HEK293 (cell line): ENCODE measurements around the gene IER2.

ENCODE experiments used
- CTCF ChIA-PET: fragments of 350-600 bp; formaldehyde crosslinking; extraction: SDS; loops from one replicate; lab custom pipeline; 2021; ENCODE audit warnings: antibody characterized with exemption; lab: Yijun Ruan, JAX
- POLR2A ChIA-PET: fragments of 300-600 bp; formaldehyde crosslinking; extraction: SDS; loops from one replicate; lab custom pipeline; 2020; ENCODE audit warnings: antibody characterized with exemption, inconsistent platforms; lab: Yijun Ruan, JAX
- H3K27ac ChIP-seq: fragments of 200-500 bp; sonication (Bioruptor generic); 2 replicates; pipeline ENCODE4 v1.5.1; 2014; ENCODE audit warnings: low read depth, low read length, control low read depth, inconsistent platforms; ENCODE audit errors: extremely low read depth
- H3K36me3 ChIP-seq, 2 experiments: fragments of 200-500 bp in 1 of 2; sonication (Bioruptor generic) in 1 of 2; 1 replicate in 1 of 2; 2 replicates in 1 of 2; pipeline ENCODE4 v1.5.1; 2014 to 2017; ENCODE audit warnings: inconsistent platforms in 2 of 2, low read length in 2 of 2; ENCODE audit not compliant: control insufficient read depth in 2 of 2, insufficient read depth in 1 of 2
- H3K4me1 ChIP-seq: fragments of 200-500 bp; sonication (Bioruptor generic); 2 replicates; pipeline ENCODE4 v1.5.1; 2014; ENCODE audit warnings: mild to moderate bottlenecking, low read length, inconsistent platforms; ENCODE audit not compliant: control insufficient read depth, insufficient read depth
- H3K4me3 ChIP-seq: 2 replicates; pipeline ENCODE4 v1.5.1; 2011; ENCODE audit warnings: low read depth, mild to moderate bottlenecking, control low read depth, low read length, moderate library complexity
- H3K9me3 ChIP-seq: fragments of 200-500 bp; sonication (Bioruptor generic); 2 replicates; pipeline ENCODE4 v1.5.1; 2014; ENCODE audit warnings: low read depth, low read length, inconsistent platforms; ENCODE audit not compliant: control insufficient read depth, insufficient read depth
- CTCF ChIP-seq: fragments of 450-650 bp; formaldehyde crosslinking; IDR thresholded peaks from 2 replicates; pipeline ENCODE4 v1.5.1; 2016; ENCODE audit warnings: missing biosample characterization, missing genetic modification characterization
- GLI2 ChIP-seq: fragments of 450-650 bp; formaldehyde crosslinking; IDR thresholded peaks from 2 replicates; pipeline ENCODE4; 2017; ENCODE audit warnings: missing biosample characterization, missing genetic modification characterization, low read depth, borderline replicate concordance
- HOXC10 ChIP-seq: sonication (generic); formaldehyde crosslinking; IDR thresholded peaks from 2 replicates; pipeline ENCODE4 v1.8.1; 2023; ENCODE audit warnings: mild to moderate bottlenecking, missing genetic modification reagents
- KLF7 ChIP-seq: fragments of 450-650 bp; formaldehyde crosslinking; IDR thresholded peaks from 2 replicates; pipeline ENCODE4 v1.5.1; 2016; ENCODE audit warnings: missing biosample characterization, missing genetic modification characterization, borderline replicate concordance
- PRDM1 ChIP-seq: fragments of 450-650 bp; formaldehyde crosslinking; IDR thresholded peaks from 2 replicates; pipeline ENCODE4; 2016; ENCODE audit warnings: missing biosample characterization, missing genetic modification characterization
- SP7 ChIP-seq: fragments of 450-650 bp; formaldehyde crosslinking; IDR thresholded peaks from 2 replicates; pipeline ENCODE4 v1.5.1; 2016; ENCODE audit warnings: missing biosample characterization, missing genetic modification characterization
- YY1 ChIP-seq: fragments of 450-650 bp; formaldehyde crosslinking; IDR thresholded peaks from 2 replicates; pipeline ENCODE4 v1.5.1; 2018; ENCODE audit warnings: missing biosample characterization, missing genetic modification characterization
- YY2 ChIP-seq: fragments of 450-650 bp; formaldehyde crosslinking; IDR thresholded peaks from 2 replicates; pipeline ENCODE4 v1.5.1; 2016; ENCODE audit warnings: missing biosample characterization, missing genetic modification characterization
- ZBTB49 ChIP-seq: fragments of 450-650 bp; formaldehyde crosslinking; IDR thresholded peaks from 2 replicates; pipeline ENCODE4 v1.5.1; 2016; ENCODE audit warnings: missing biosample characterization, missing genetic modification characterization, low read depth
- ZNF132 ChIP-seq: fragments of 450-650 bp; formaldehyde crosslinking; IDR thresholded peaks from 2 replicates; pipeline ENCODE4 v1.5.1; 2017; ENCODE audit warnings: missing biosample characterization, missing genetic modification characterization, borderline replicate concordance
- ZNF19 ChIP-seq: fragments of 450-650 bp; formaldehyde crosslinking; IDR thresholded peaks from 2 replicates; pipeline ENCODE4; 2016; ENCODE audit warnings: missing biosample characterization, missing genetic modification characterization, low read depth
- ZNF335 ChIP-seq: fragments of 450-650 bp; formaldehyde crosslinking; conservative IDR thresholded peaks from 2 replicates; pipeline ENCODE4 v1.5.1; 2016; ENCODE audit warnings: missing biosample characterization, missing genetic modification characterization
- ZNF362 ChIP-seq: fragments of 450-650 bp; formaldehyde crosslinking; IDR thresholded peaks from 2 replicates; pipeline ENCODE4 v1.5.1; 2016; ENCODE audit warnings: missing biosample characterization, missing genetic modification characterization
- ZNF366 ChIP-seq: fragments of 450-650 bp; formaldehyde crosslinking; conservative IDR thresholded peaks from 2 replicates; pipeline ENCODE4 v1.5.1; 2016; ENCODE audit warnings: missing biosample characterization, missing genetic modification characterization
- ZNF404 ChIP-seq: fragments of 450-650 bp; formaldehyde crosslinking; IDR thresholded peaks from 2 replicates; pipeline ENCODE4 v1.5.1; 2017; ENCODE audit warnings: missing biosample characterization, missing genetic modification characterization
- ZNF433 ChIP-seq: fragments of 450-650 bp; formaldehyde crosslinking; IDR thresholded peaks from 2 replicates; pipeline ENCODE4 v1.5.1; 2016; ENCODE audit warnings: missing biosample characterization, missing genetic modification characterization, low read depth
- ZNF48 ChIP-seq: fragments of 450-650 bp; formaldehyde crosslinking; IDR thresholded peaks from 2 replicates; pipeline ENCODE4 v1.5.1; 2016; ENCODE audit warnings: missing biosample characterization, missing genetic modification characterization
- ZNF510 ChIP-seq: fragments of 450-650 bp; formaldehyde crosslinking; IDR thresholded peaks from 2 replicates; pipeline ENCODE4 v1.5.1; 2018; ENCODE audit warnings: mild to moderate bottlenecking, missing genetic modification characterization, missing biosample characterization; ENCODE audit not compliant: insufficient replicate concordance
- ZNF521 ChIP-seq: fragments of 450-650 bp; formaldehyde crosslinking; IDR thresholded peaks from 2 replicates; pipeline ENCODE4 v1.5.1; 2017; ENCODE audit warnings: missing biosample characterization, mild to moderate bottlenecking, missing genetic modification characterization
- ZNF571 ChIP-seq: fragments of 450-650 bp; formaldehyde crosslinking; IDR thresholded peaks from 2 replicates; pipeline ENCODE4 v1.5.0; 2017; ENCODE audit warnings: missing biosample characterization, missing genetic modification characterization
- ZNF600 ChIP-seq: fragments of 450-650 bp; formaldehyde crosslinking; IDR thresholded peaks from 2 replicates; pipeline ENCODE4 v1.5.1; 2016; ENCODE audit warnings: missing biosample characterization, missing genetic modification characterization
- ZNF623 ChIP-seq: fragments of 450-650 bp; formaldehyde crosslinking; IDR thresholded peaks from 2 replicates; pipeline ENCODE4 v1.5.1; 2016; ENCODE audit warnings: missing biosample characterization, missing genetic modification characterization
- ZNF692 ChIP-seq: fragments of 450-650 bp; formaldehyde crosslinking; IDR thresholded peaks from 2 replicates; pipeline ENCODE4 v1.5.1; 2016; ENCODE audit warnings: missing biosample characterization, missing genetic modification characterization
- ZNF768 ChIP-seq: fragments of 450-650 bp; formaldehyde crosslinking; IDR thresholded peaks from 2 replicates; pipeline ENCODE4 v1.5.1; 2018; ENCODE audit warnings: missing biosample characterization, mild to moderate bottlenecking, missing genetic modification characterization
- ZSCAN16 ChIP-seq: fragments of 450-650 bp; formaldehyde crosslinking; IDR thresholded peaks from 2 replicates; pipeline ENCODE4 v1.5.1; 2016; ENCODE audit warnings: missing biosample characterization, missing genetic modification characterization
- ZSCAN23 ChIP-seq: fragments of 450-650 bp; formaldehyde crosslinking; IDR thresholded peaks from 2 replicates; pipeline ENCODE4 v1.5.1; 2016; ENCODE audit warnings: missing biosample characterization, missing genetic modification characterization

IER2 gene

GRCh38 chr19:13132471-13133180 is 17.6 kb upstream of the IER2 start:
- TF ChIP-seq ZNF404 (tag by site-specific recombination) (no peak), ZNF132 (tag by site-specific recombination) (no peak), ZNF521 (no peak), YY1 (tag by site-specific recombination) (no peak), PRDM1 (tag by site-specific recombination) (0 out of 2 replicates have a peak, but pooled peaks have one; percentile 22), ZNF600 (no peak), ZNF623 (tag by site-specific recombination) (peak; percentile 86), ZSCAN16 (tag by site-specific recombination) (no peak), ZNF48 (tag by site-specific recombination) (no peak)
- TF ChIP-seq, all 188 proteins: peak for 2
- Histone ChIP-seq H3K36me3 (peaks cover 7 to 55% of the 10 kb centered on the region in 2 experiments; a peak in 2 of 3 replicates), H3K9me3 (no peaks in the 10 kb centered on the region), H3K27ac (no peak overlapping the region; the same call in 1 of the 2 replicates), H3K4me1 (no peaks in the 10 kb centered on the region), H3K4me3 (no peak overlapping the region)
- ChIA-PET CTCF (interaction anchor here (0.6 to 1.6 kb wide), 3 partner anchors 10 to 1826 kb away, joined by 3 to 5 read pairs (median 3); no protein-coding TSS in a partner anchor), POLR2A (interaction anchor here (0.7 to 1.5 kb wide), 4 partner anchors 9 to 27 kb away, joined by 3 to 6 read pairs (median 4); partner anchors contain the start of genes IER2 and STX10)

- Histone ChIP-seq H3K4me3 (no peak overlapping the region), H3K27ac (no peak overlapping the region), H3K4me1 (no peaks in the 10 kb centered on the region), H3K9me3 (no peaks in the 10 kb centered on the region), H3K36me3 (peaks cover 7 to 57% of the 10 kb centered on the region in 2 experiments; a peak in 2 of 3 replicates)
- ChIA-PET POLR2A (interaction anchor here (0.6 to 1.5 kb wide), 3 partner anchors 8 to 1299 kb away, joined by 3 to 6 read pairs (median 4); partner anchors contain the start of genes IER2 and STX10), CTCF (interaction anchor here (1.6 kb wide), 1 partner anchor 9 kb away, joined by 5 read pairs; no protein-coding TSS in a partner anchor)
- TF ChIP-seq YY2 (no peak), ZNF692 (tag by site-specific recombination) (no peak), KLF7 (tag by site-specific recombination) (no peak), ZNF571 (no peak), CTCF (tag by site-specific recombination) (no peak), ZBTB49 (tag by site-specific recombination) (no peak), GLI2 (tag by site-specific recombination) (no peak), ZNF510 (tag by site-specific recombination) (no peak), ZNF19 (no peak), ZNF768 (tag by site-specific recombination) (no peak), SP7 (tag by site-specific recombination) (no peak), ZNF433 (tag by site-specific recombination) (no peak), ZSCAN23 (no peak), HOXC10 (CRISPR knock-in tag) (no peak), ZNF362 (tag by site-specific recombination) (no peak), ZNF335 (tag by site-specific recombination) (no peak), ZNF366 (tag by site-specific recombination) (no peak)
Measured at GRCh38 chr19:13133241-13133870, 16.9 kb upstream of the IER2 start.
